HepG2 (cell line): Measurements from ENCODE around the gene C11orf68. TPM values are rescaled to one million over a fixed set of nuclear protein-coding genes. Genes with fewer than 3 reads are reported as not detected.

ENCODE experiments used
- ATAC-seq: fragments of 200-7000 bp; cut with Tn5 transposase; 3 replicates; pipeline ENCODE4 v1.9.1; 2020; ENCODE audit warnings: mild to moderate bottlenecking, moderate library complexity
- BruUV-seq: library from RNA; stranded (reverse); fragments of 400-500 nt; replicated peaks from 2 replicates; lab custom pipeline; 2021; lab: Mats Ljungman, UMichigan
- CTCF ChIA-PET: fragments of 300-600 bp; formaldehyde crosslinking; extraction: SDS; loops from one replicate; lab custom pipeline; 2021; ENCODE audit warnings: low total read pairs, inconsistent platforms, low intra/inter-chr PET ratio; lab: Yijun Ruan, JAX
- POLR2A ChIA-PET: fragments of 350-600 bp; sonication (Branson Sonifier 250); formaldehyde crosslinking; loops from one replicate; lab custom pipeline; 2020; ENCODE audit warnings: antibody characterized with exemption, inconsistent platforms; lab: Yijun Ruan, JAX
- DNase-seq: peaks from one replicate; pipeline ENCODE4 v3.0.0-alpha.2; 2015; ENCODE audit warnings: low spot score
- FAIRE-seq: peaks from 3 replicates; lab custom pipeline; 2011; peaks lifted over from hg19 to GRCh38; lab: Jason Lieb, UNC
- H2AFZ ChIP-seq: one replicate; pipeline ENCODE4 v1.6.1; 2011; ENCODE audit warnings: low read length, inconsistent platforms
- H3K27ac ChIP-seq: fragments of 300-600 bp; 3 replicates; pipeline ENCODE4 v1.8.0; 2011; ENCODE audit warnings: mixed run types, mild to moderate bottlenecking, mixed read lengths, low read length, inconsistent platforms; ENCODE audit not compliant: insufficient read depth; ENCODE audit errors: extremely low read length
- H3K27me3 ChIP-seq, 2 experiments: fragments of 200-600 bp in 1 of 2; 2 replicates in 1 of 2; 3 replicates in 1 of 2; pipeline versions ENCODE4 v1.6.0 to v1.8.0; 2011; ENCODE audit warnings: low read length in 2 of 2, mild to moderate bottlenecking in 2 of 2, moderate library complexity in 2 of 2, inconsistent platforms in 1 of 2; ENCODE audit not compliant: insufficient read depth in 2 of 2, control insufficient read depth in 1 of 2
- H3K36me3 ChIP-seq, 2 experiments: fragments of 200-600 bp in 1 of 2; replicated peaks in 1 of 2; 2 replicates in 1 of 2; 3 replicates in 1 of 2; pipeline versions ENCODE4 v1.5.1 to v1.8.0; 2011; ENCODE audit warnings: low read length in 2 of 2, inconsistent platforms in 1 of 2; ENCODE audit not compliant: insufficient read depth in 2 of 2, control insufficient read depth in 1 of 2
- H3K4me1 ChIP-seq: 2 replicates; pipeline ENCODE4 v1.5.1; 2012; ENCODE audit warnings: low read length, inconsistent platforms; ENCODE audit not compliant: insufficient read depth
- H3K4me2 ChIP-seq: 2 replicates; pipeline ENCODE4 v1.6.0; 2011; ENCODE audit warnings: low read depth, low read length, inconsistent platforms
- H3K4me3 ChIP-seq, 3 experiments: fragments of 200-600 bp in 1 of 3; sonication (generic), shearing (Covaris generic) in 1 of 3; replicated peaks in 1 of 3; 2 replicates each; pipeline ENCODE4 v1.5.1; 2011 to 2016; ENCODE audit warnings: low read length in 3 of 3, inconsistent platforms in 2 of 3, low read depth in 2 of 3, mild to moderate bottlenecking in 2 of 3, control low read depth in 1 of 3, mixed read lengths in 1 of 3; ENCODE audit not compliant: insufficient read depth in 1 of 3
- H3K79me2 ChIP-seq: one replicate; pipeline ENCODE4 v1.6.1; 2011; ENCODE audit warnings: low read length, inconsistent platforms; ENCODE audit not compliant: insufficient read depth
- H3K9ac ChIP-seq: 2 replicates; pipeline ENCODE4 v1.6.0; 2011; ENCODE audit warnings: mild to moderate bottlenecking, low read depth, low read length, inconsistent platforms; ENCODE audit not compliant: insufficient read depth
- H3K9me3 ChIP-seq: 2 replicates; pipeline ENCODE4 v1.5.1; 2012; ENCODE audit warnings: mild to moderate bottlenecking, low read length
- H4K20me1 ChIP-seq: 2 replicates; pipeline ENCODE4 v1.6.0; 2011; ENCODE audit warnings: inconsistent platforms, mild to moderate bottlenecking, low read length, moderate library complexity; ENCODE audit not compliant: insufficient read depth
- HOXA9 ChIP-seq: sonication (generic); formaldehyde crosslinking; IDR thresholded peaks from 2 replicates; pipeline ENCODE4 v1.8.1; 2022; ENCODE audit warnings: missing genetic modification reagents, mild to moderate bottlenecking, moderate library complexity, borderline replicate concordance
- KLF15 ChIP-seq: sonication (generic); formaldehyde crosslinking; IDR thresholded peaks from 2 replicates; pipeline ENCODE4 v1.8.1; 2023; ENCODE audit warnings: borderline replicate concordance, mild to moderate bottlenecking, inconsistent platforms, missing genetic modification reagents, mixed read lengths
- NKX3-1 ChIP-seq: sonication (generic); formaldehyde crosslinking; IDR thresholded peaks from 2 replicates; pipeline ENCODE4 v1.5.0; 2020; ENCODE audit warnings: missing genetic modification reagents
- NPAS2 ChIP-seq: sonication (generic); formaldehyde crosslinking; IDR thresholded peaks from 2 replicates; pipeline ENCODE4 v1.8.0; 2022; ENCODE audit warnings: mild to moderate bottlenecking, missing genetic modification reagents, borderline replicate concordance
- TEF ChIP-seq: sonication (generic); formaldehyde crosslinking; IDR thresholded peaks from 2 replicates; pipeline ENCODE4 v1.5.0; 2020; ENCODE audit warnings: missing genetic modification reagents
- TMF1 ChIP-seq: sonication (generic); formaldehyde crosslinking; IDR thresholded peaks from 2 replicates; pipeline ENCODE4 v1.8.1; 2022; ENCODE audit warnings: low read depth, missing genetic modification reagents
- WIZ ChIP-seq: sonication (generic); formaldehyde crosslinking; IDR thresholded peaks from 2 replicates; pipeline ENCODE4 v1.5.1; 2020; ENCODE audit warnings: mild to moderate bottlenecking, missing genetic modification reagents
- ZC3H13 ChIP-seq: sonication (generic); formaldehyde crosslinking; IDR thresholded peaks from 2 replicates; pipeline ENCODE4 v1.8.1; 2023; ENCODE audit warnings: mild to moderate bottlenecking, missing genetic modification reagents, moderate library complexity
- ZNF674 ChIP-seq: sonication (generic); formaldehyde crosslinking; IDR thresholded peaks from 2 replicates; pipeline ENCODE4 v1.5.0; 2020; ENCODE audit warnings: low read depth, mild to moderate bottlenecking, missing genetic modification reagents
- ZNF816 ChIP-seq: sonication (generic); formaldehyde crosslinking; IDR thresholded peaks from 2 replicates; pipeline ENCODE4 v1.8.0; 2022; ENCODE audit warnings: missing genetic modification reagents, mild to moderate bottlenecking, borderline replicate concordance
- WGBS: methylation state at CpG from one replicate; pipeline ENCODE4 v1.1.6; 2017; ENCODE audit warnings: low lambda C conversion rate; 5-methylcytosine and 5-hydroxymethylcytosine counted together
- in situ Hi-C: cut with HindIII; loops from 2 replicates; pipeline ENCODE4 v1.10.0; 2017; ENCODE audit warnings: low pct_unique_long_range_greater_than_20kb; ENCODE audit not compliant: extremely low pct_ligation_motif_present
- intact Hi-C: fragments of 100-400 bp; cut with micrococcal nuclease; formaldehyde crosslinking; loops from one replicate; pipeline ENCODE4 v1.10.0; 2022; ENCODE audit not compliant: unreplicated experiment
- polyA plus RNA-seq, 8 experiments: library from polyadenylated mRNA; depleted of rRNA in 3 of 8; stranded (reverse) in 7 of 8; unstranded in 1 of 8; fragments of >200 nt; fragmentation: Illumina TruSeq in 4 of 8; extraction: Trizol in 4 of 8; gene quantifications; 2 replicates each; pipeline versions ENCODE4 v1.2.1 to v1.2.3, GENCODE V29; 2011 to 2016; ENCODE audit warnings: low read depth in 4 of 8, missing spikeins in 1 of 8, mixed read lengths in 1 of 8; ENCODE audit not compliant: insufficient read depth in 1 of 8
- total RNA-seq, 5 experiments: library from RNA; depleted of rRNA; stranded (reverse); fragments of >200 nt; fragmentation: Illumina TruSeq; extraction: Trizol; gene quantifications; 2 replicates each; pipeline ENCODE4 v1.2.3, GENCODE V29; 2016; ENCODE audit warnings: low read depth in 1 of 5
- TF ChIP-seq, protein P1 (sequence below): sonication (generic); formaldehyde crosslinking; IDR thresholded peaks from 2 replicates; pipeline ENCODE4 v1.4.0; 2020; ENCODE audit warnings: missing genetic modification reagents, mild to moderate bottlenecking, borderline replicate concordance
- TF ChIP-seq, protein P2 (sequence below): sonication (generic); formaldehyde crosslinking; IDR thresholded peaks from 2 replicates; pipeline ENCODE4 v1.4.0; 2020; ENCODE audit warnings: missing genetic modification reagents, low read depth, mild to moderate bottlenecking, borderline replicate concordance

Gene C11orf68
- total and polyA plus RNA-seq, 2 of the 13 experiments (the other 11 are each of a cell fraction or from before 2014, with no cell fraction given), result 8.4 to 28.3 TPM

DNA sequence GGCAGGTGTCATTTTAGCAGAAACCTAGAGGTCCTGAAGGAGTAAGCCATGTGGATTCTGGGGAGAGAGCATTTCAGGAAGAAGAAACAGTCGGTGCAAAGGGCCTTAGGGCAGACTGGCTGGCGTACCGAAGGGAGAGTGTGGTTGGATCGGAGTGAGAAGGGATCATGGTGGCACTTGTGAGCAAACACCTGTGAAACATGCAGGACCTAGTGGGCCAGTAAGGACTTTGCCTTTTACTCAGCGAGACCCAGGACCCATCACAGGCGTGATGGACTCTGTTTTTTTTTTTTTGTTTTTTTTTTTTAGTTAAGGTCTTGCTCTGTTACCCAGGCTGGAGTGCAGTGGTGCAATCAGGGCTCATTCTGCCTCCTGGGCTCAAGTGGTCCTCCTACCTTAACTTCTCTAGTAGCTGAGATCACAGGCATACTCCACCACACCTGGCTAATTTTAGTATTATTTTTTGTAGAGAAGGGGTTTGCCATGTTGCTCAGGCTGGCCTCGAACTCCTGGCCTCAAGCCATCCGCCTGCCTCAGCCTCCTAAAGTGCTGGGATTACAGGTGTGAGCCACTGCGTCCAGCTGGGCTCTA lies 23.0 kb upstream of the C11orf68 start:
- no peak for DNase-seq
- CTCF ChIA-PET, result no interaction called here
- BruUV-seq, result no TSS peak
- peaks cover 54% of the 10 kb centered on the region for H3K4me1 ChIP-seq
- no peak overlapping the region for H2AFZ ChIP-seq
- H3K9me3 ChIP-seq, result no peaks in the 10 kb centered on the region
- H3K4me3 ChIP-seq, result no peak overlapping the region; a peak in 1 of 6 replicates
- H3K36me3 ChIP-seq, result no peaks in the 10 kb centered on the region
- H3K9ac ChIP-seq, result no peak overlapping the region
- no peak overlapping the region for H3K27ac ChIP-seq
- no peaks in the 10 kb centered on the region for H3K79me2 ChIP-seq
- intact Hi-C loops (no loop called here), in situ Hi-C loops (no loop called here)
- POLR2A ChIA-PET, result no interaction called here
- WGBS, result 26% methylated on average over 9 of the region's 9 CpGs
- peaks cover 0 to 22% of the 10 kb centered on the region in 2 experiments; a peak in 3 of 5 replicates for H3K27me3 ChIP-seq
- no peak for ATAC-seq
- H3K4me2 ChIP-seq, result peak overlapping the region; percentile 24; the same call in 1 of the 2 replicates
- no peaks in the 10 kb centered on the region for H4K20me1 ChIP-seq
- no peak for TF ChIP-seq TEF (CRISPR knock-in tag)
- TF ChIP-seq, protein P1, sequence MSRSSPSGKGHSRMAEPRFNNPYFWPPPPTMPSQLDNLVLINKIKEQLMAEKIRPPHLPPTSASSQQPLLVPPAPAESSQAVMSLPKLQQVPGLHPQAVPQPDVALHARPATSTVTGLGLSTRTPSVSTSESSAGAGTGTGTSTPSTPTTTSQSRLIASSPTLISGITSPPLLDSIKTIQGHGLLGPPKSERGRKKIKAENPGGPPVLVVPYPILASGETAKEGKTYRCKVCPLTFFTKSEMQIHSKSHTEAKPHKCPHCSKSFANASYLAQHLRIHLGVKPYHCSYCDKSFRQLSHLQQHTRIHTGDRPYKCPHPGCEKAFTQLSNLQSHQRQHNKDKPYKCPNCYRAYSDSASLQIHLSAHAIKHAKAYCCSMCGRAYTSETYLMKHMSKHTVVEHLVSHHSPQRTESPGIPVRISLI (CRISPR knock-in tag), result peak; percentile 27; the same call in 1 of the 2 replicates
- no peak for FAIRE-seq

DNA sequence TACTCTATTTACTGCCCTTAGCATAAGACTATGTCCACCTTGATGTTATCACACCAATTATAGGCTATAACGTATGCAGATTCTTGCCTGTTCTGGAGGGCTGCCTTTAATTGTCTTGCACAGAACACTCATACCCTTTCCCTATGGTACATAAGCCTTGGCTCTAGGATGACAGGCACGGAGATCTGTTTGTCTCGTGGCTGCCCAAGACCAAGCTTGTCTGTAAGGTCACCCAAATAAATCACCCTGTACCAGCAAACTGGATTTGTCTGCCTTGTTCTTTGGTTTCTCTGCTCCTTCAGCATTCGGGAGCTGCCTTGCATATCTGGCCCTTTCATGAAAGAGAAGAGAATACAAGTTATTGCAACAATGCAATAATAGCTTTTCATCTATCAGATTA lies 18.9 kb upstream of the C11orf68 start:
- POLR2A ChIA-PET, result no interaction called here
- Histone ChIP-seq H3K27ac (no peak overlapping the region), H3K9me3 (no peaks in the 10 kb centered on the region), H2AFZ (no peak overlapping the region), H3K36me3 (no peaks in the 10 kb centered on the region), H3K4me2 (no peak overlapping the region), H3K4me3 (no peak overlapping the region), H3K4me1 (peaks cover 27% of the 10 kb centered on the region), H3K9ac (no peak overlapping the region), H4K20me1 (no peaks in the 10 kb centered on the region), H3K27me3 (peaks cover 0 to 10% of the 10 kb centered on the region in 2 experiments; a peak in 3 of 5 replicates), H3K79me2 (no peaks in the 10 kb centered on the region)
- DNase-seq, result no peak
- ATAC-seq, result no peak
- FAIRE-seq, result no peak
- CTCF ChIA-PET, result no interaction called here
- intact Hi-C loops (no loop called here), in situ Hi-C loops (no loop called here)
- 12% methylated on average over 4 of the region's 4 CpGs for WGBS
- no TSS peak for BruUV-seq
- TF ChIP-seq HOXA9 (CRISPR knock-in tag) (no peak), KLF15 (CRISPR knock-in tag) (no peak), NKX3-1 (CRISPR knock-in tag) (no peak), ZNF816 (no peak), TMF1 (CRISPR knock-in tag) (no peak), ZC3H13 (CRISPR knock-in tag) (no peak), ZNF674 (CRISPR knock-in tag) (no peak), WIZ (CRISPR knock-in tag) (no peak), NPAS2 (CRISPR knock-in tag) (no peak)
- TF ChIP-seq, protein P2, sequence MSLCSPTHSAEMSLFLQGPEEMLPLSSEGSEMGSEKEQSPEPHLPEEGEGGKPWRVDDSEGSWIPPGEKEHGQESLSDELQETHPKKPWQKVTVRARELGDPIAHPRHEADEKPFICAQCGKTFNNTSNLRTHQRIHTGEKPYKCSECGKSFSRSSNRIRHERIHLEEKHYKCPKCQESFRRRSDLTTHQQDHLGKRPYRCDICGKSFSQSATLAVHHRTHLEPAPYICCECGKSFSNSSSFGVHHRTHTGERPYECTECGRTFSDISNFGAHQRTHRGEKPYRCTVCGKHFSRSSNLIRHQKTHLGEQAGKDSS (CRISPR knock-in tag), result no peak
